Measurements from ENCODE around the gene SBK2. TPM values are rescaled to one million over a fixed set of nuclear protein-coding genes. Genes with fewer than 3 reads are reported as not detected.

The SBK2 gene
- total and polyA plus RNA-seq, 9 of the 15 experiments (the other 6 are each of a cell fraction or from before 2014, with no cell fraction given): not detected

DNA sequence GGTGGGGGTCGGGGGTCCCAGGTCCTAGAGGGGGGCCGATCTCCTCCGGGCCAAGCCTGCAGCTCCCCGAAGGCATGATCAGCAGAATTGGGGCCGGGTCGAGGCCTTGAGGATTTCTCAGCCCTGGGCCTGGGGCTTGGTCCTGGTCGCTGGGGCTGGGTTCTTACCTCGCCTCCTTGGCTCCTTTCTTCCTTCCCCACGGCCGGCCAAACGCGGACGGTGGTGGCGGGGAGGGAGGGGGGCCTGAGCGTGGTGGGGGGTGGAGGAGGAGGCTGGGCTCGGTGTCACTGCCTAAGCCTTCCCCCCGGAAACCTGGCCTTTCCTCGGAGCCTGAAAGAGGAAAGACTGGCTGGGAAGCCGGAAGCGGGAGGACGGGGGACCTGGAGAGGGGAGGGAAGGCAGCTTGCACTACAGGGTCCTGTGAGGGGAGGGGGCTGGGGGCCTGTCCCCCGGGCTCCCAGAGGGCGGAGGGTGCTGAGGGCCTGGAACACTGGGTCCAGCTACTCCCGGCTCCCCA, 43.8 kb upstream of the SBK2 start, which contains the start of gene ZNF579 (continued):
- TF ChIP-seq ZNF668 (CRISPR knock-in tag; IDR thresholded peaks at IDR 0.05) (no peak), NR2F6 (CRISPR knock-in tag; IDR thresholded peaks at IDR 0.05) (no peak), POLR2AphosphoS5 (IDR thresholded peaks at IDR 0.05; ENCODE audit: control insufficient read depth, insufficient read depth, low read depth, low read length) (peak; percentile 42; the same call in 1 of the 2 replicates), KDM5B (IDR thresholded peaks at IDR 0.05; ENCODE audit: insufficient replicate concordance, low read depth, low read length) (peak; percentile 19), KLF1 (tag; IDR thresholded peaks at IDR 0.05) (no peak), ZFP36 (IDR thresholded peaks at IDR 0.05; ENCODE audit: low read depth, low read length, partially characterized antibody) (no peak), ATF1 (CRISPR knock-in tag; IDR thresholded peaks at IDR 0.05) (no peak), ATF1 (tag; IDR thresholded peaks at IDR 0.05) (no peak), BHLHE40 (IDR thresholded peaks at IDR 0.05; ENCODE audit: low read length) (no peak), FOXK1 (CRISPR knock-in tag; IDR thresholded peaks at IDR 0.05; ENCODE audit: borderline replicate concordance) (no peak)
- TF ChIP-seq, protein P1, sequence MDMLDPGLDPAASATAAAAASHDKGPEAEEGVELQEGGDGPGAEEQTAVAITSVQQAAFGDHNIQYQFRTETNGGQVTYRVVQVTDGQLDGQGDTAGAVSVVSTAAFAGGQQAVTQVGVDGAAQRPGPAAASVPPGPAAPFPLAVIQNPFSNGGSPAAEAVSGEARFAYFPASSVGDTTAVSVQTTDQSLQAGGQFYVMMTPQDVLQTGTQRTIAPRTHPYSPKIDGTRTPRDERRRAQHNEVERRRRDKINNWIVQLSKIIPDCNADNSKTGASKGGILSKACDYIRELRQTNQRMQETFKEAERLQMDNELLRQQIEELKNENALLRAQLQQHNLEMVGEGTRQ (CRISPR knock-in tag; IDR thresholded peaks at IDR 0.05): no peak
- TF ChIP-seq, protein P2, sequence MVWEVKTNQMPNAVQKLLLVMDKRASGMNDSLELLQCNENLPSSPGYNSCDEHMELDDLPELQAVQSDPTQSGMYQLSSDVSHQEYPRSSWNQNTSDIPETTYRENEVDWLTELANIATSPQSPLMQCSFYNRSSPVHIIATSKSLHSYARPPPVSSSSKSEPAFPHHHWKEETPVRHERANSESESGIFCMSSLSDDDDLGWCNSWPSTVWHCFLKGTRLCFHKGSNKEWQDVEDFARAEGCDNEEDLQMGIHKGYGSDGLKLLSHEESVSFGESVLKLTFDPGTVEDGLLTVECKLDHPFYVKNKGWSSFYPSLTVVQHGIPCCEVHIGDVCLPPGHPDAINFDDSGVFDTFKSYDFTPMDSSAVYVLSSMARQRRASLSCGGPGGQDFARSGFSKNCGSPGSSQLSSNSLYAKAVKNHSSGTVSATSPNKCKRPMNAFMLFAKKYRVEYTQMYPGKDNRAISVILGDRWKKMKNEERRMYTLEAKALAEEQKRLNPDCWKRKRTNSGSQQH (CRISPR knock-in tag; IDR thresholded peaks at IDR 0.05): no peak
- TF ChIP-seq, protein P3, sequence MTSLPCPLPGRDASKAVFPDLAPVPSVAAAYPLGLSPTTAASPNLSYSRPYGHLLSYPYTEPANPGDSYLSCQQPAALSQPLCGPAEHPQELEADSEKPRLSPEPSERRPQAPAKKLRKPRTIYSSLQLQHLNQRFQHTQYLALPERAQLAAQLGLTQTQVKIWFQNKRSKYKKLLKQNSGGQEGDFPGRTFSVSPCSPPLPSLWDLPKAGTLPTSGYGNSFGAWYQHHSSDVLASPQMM (CRISPR knock-in tag; IDR thresholded peaks at IDR 0.05): no peak
- TF ChIP-seq, protein P4, sequence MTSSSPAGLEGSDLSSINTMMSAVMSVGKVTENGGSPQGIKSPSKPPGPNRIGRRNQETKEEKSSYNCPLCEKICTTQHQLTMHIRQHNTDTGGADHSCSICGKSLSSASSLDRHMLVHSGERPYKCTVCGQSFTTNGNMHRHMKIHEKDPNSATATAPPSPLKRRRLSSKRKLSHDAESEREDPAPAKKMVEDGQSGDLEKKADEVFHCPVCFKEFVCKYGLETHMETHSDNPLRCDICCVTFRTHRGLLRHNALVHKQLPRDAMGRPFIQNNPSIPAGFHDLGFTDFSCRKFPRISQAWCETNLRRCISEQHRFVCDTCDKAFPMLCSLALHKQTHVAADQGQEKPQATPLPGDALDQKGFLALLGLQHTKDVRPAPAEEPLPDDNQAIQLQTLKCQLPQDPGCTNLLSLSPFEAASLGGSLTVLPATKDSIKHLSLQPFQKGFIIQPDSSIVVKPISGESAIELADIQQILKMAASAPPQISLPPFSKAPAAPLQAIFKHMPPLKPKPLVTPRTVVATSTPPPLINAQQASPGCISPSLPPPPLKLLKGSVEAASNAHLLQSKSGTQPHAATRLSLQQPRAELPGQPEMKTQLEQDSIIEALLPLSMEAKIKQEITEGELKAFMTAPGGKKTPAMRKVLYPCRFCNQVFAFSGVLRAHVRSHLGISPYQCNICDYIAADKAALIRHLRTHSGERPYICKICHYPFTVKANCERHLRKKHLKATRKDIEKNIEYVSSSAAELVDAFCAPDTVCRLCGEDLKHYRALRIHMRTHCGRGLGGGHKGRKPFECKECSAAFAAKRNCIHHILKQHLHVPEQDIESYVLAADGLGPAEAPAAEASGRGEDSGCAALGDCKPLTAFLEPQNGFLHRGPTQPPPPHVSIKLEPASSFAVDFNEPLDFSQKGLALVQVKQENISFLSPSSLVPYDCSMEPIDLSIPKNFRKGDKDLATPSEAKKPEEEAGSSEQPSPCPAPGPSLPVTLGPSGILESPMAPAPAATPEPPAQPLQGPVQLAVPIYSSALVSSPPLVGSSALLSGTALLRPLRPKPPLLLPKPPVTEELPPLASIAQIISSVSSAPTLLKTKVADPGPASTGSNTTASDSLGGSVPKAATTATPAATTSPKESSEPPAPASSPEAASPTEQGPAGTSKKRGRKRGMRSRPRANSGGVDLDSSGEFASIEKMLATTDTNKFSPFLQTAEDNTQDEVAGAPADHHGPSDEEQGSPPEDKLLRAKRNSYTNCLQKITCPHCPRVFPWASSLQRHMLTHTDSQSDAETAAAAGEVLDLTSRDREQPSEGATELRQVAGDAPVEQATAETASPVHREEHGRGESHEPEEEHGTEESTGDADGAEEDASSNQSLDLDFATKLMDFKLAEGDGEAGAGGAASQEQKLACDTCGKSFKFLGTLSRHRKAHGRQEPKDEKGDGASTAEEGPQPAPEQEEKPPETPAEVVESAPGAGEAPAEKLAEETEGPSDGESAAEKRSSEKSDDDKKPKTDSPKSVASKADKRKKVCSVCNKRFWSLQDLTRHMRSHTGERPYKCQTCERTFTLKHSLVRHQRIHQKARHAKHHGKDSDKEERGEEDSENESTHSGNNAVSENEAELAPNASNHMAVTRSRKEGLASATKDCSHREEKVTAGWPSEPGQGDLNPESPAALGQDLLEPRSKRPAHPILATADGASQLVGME (CRISPR knock-in tag; IDR thresholded peaks at IDR 0.05): no peak
- TF ChIP-seq, protein P5, sequence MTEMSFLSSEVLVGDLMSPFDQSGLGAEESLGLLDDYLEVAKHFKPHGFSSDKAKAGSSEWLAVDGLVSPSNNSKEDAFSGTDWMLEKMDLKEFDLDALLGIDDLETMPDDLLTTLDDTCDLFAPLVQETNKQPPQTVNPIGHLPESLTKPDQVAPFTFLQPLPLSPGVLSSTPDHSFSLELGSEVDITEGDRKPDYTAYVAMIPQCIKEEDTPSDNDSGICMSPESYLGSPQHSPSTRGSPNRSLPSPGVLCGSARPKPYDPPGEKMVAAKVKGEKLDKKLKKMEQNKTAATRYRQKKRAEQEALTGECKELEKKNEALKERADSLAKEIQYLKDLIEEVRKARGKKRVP (CRISPR knock-in tag; IDR thresholded peaks at IDR 0.05): no peak
- TF ChIP-seq, protein P6, sequence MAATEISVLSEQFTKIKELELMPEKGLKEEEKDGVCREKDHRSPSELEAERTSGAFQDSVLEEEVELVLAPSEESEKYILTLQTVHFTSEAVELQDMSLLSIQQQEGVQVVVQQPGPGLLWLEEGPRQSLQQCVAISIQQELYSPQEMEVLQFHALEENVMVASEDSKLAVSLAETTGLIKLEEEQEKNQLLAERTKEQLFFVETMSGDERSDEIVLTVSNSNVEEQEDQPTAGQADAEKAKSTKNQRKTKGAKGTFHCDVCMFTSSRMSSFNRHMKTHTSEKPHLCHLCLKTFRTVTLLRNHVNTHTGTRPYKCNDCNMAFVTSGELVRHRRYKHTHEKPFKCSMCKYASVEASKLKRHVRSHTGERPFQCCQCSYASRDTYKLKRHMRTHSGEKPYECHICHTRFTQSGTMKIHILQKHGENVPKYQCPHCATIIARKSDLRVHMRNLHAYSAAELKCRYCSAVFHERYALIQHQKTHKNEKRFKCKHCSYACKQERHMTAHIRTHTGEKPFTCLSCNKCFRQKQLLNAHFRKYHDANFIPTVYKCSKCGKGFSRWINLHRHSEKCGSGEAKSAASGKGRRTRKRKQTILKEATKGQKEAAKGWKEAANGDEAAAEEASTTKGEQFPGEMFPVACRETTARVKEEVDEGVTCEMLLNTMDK (IDR thresholded peaks at IDR 0.05; ENCODE audit: borderline replicate concordance, insufficient read depth, low read depth, low read length, poor library complexity, severe bottlenecking): no peak
